ENCODE measurements around the gene SASH3.

The SASH3 gene

DNA sequence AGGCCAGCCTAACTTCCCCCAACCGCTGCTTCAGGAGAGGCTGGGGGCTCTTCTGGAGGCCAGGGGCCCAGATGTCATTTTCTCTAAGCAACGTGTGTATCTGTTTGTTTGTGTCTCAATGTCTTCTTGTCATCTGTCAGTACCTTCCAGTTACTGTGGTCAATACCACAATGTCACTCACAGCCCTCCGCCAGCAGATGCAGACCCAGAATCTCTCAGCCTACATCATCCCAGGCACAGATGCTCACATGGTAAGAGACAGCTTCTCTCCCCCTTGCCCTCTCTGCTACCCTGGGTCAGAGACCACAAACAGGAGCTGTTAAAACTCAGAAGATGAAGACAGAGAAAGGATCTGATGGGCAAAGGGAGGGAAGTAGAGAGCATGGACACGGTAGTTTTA is 35.9 kb upstream of the SASH3 start:
- H3K27ac ChIP-seq (ENCODE audit: insufficient read depth, low read length, poor library complexity, severe bottlenecking): no peak overlapping the region
- DNase-seq: no peak

DNA sequence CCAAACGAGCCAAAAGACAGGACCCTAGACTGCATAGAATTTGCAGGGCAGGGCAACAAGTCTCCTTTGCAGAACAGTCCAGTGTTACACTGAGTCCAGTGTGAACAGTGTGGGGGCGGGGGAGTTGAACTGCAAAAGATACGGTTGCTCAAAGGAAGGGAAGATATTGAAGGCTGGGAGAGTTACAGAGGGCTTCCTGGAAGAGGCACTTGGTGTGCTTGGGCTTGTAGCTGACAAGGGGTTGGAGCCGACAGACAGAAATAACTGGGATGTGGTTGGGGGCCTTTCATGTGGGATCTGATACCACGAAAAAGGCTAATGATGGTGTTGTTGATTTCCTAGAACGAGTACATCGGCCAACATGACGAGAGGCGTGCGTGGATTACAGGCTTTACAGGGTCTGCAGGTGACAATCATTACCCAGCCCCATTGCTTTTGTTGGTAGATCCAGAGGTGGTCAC is 34.9 kb upstream of the SASH3 start:
- Histone ChIP-seq H3K36me3 (ENCODE audit: control insufficient read depth, insufficient read depth, low read length) (no peaks in the 10 kb centered on the region), H3K27ac (ENCODE audit: insufficient read depth, low read length, poor library complexity, severe bottlenecking) (no peak overlapping the region), H3K4me1 (ENCODE audit: control insufficient read depth, insufficient read depth, low read length, poor library complexity, severe bottlenecking) (peaks cover 15% of the 10 kb centered on the region), H3K4me3 (ENCODE audit: insufficient read depth, low read depth, low read length, poor library complexity, severe bottlenecking) (no peak overlapping the region), H3K27me3 (replicated peaks; ENCODE audit: control insufficient read depth, insufficient read depth, low read length, poor library complexity, severe bottlenecking) (no peaks in the 10 kb centered on the region), H3K9me3 (ENCODE audit: control insufficient read depth, low read length) (no peaks in the 10 kb centered on the region)
- DNase-seq: no peak

More for the DNA sequence above, 35.9 kb upstream of the SASH3 start:
- no peak overlapping the region for H3K4me3 ChIP-seq (ENCODE audit: insufficient read depth, low read depth, low read length, poor library complexity, severe bottlenecking)
- no peaks in the 10 kb centered on the region for H3K9me3 ChIP-seq (ENCODE audit: control insufficient read depth, low read length)
- H3K4me1 ChIP-seq (ENCODE audit: control insufficient read depth, insufficient read depth, low read length, poor library complexity, severe bottlenecking): peaks cover 15% of the 10 kb centered on the region
- H3K27me3 ChIP-seq (replicated peaks; ENCODE audit: control insufficient read depth, insufficient read depth, low read length, poor library complexity, severe bottlenecking): no peaks in the 10 kb centered on the region
- no peaks in the 10 kb centered on the region for H3K36me3 ChIP-seq (ENCODE audit: control insufficient read depth, insufficient read depth, low read length)

DNA sequence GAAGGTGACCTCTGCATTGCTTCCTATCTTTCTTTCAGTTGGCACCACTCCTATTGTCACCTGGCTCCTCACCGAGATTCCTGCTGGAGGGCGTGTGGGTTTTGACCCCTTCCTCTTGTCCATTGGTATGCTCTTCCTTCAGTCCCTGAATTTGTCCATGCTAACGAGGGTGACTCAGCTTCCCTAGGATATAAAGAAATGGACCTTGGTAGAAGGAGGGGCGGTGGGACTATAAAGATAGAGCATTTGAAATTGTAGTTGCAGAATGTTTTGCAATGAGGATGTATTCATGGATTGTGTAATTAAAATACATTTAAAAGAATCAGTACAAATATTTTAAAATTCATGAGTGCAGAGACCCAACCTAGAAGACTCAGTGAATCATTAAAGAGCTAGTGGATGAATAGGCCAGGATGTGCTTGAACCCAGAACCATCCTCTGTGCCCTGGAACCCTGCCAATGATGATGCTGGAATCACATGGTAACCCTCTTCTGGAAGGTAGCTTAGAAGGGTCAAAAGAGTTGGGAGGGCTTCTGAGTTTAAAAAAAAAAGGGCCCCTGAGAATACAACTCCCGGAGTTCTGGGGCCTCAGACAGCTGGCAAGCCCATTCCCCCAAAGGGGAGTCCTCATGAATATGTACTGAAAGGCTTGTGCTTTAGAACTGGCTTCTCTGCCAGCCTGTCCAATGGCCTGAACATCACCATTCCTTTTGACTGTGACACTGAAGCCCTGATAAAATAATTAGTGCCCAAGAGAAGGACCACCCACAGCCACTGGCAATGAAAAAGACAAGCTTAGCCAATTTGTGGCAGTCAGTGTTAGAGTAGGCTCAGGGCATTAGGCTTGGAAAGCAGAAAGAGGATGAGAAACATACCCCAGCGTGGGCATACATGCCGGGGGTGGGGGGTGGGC is 32.9 kb upstream of the SASH3 start:
- Histone ChIP-seq H3K36me3 (ENCODE audit: control insufficient read depth, insufficient read depth, low read length) (no peaks in the 10 kb centered on the region), H3K9me3 (ENCODE audit: control insufficient read depth, low read length) (no peaks in the 10 kb centered on the region), H3K27me3 (replicated peaks; ENCODE audit: control insufficient read depth, insufficient read depth, low read length, poor library complexity, severe bottlenecking) (no peaks in the 10 kb centered on the region), H3K27ac (ENCODE audit: insufficient read depth, low read length, poor library complexity, severe bottlenecking) (no peak overlapping the region), H3K4me1 (ENCODE audit: control insufficient read depth, insufficient read depth, low read length, poor library complexity, severe bottlenecking) (peaks cover 15% of the 10 kb centered on the region), H3K4me3 (ENCODE audit: insufficient read depth, low read depth, low read length, poor library complexity, severe bottlenecking) (no peak overlapping the region)
- no peak for DNase-seq

DNA sequence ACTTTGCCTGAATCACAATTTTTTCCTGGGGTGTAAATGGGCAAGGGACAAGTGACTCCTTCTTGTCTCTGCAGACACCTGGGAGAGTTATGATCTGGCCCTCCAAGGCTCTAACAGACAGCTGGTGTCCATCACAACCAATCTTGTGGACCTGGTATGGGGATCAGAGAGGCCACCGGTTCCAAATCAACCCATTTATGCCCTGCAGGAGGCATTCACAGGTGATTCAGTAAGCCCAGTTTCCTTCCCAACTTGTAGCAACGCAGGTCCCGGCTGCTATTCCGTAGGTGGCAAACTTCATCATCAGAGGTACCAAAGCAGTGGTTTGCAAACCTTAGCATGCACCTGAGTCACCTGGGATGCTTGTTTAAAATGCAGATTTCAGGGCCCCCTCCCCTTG is 32.2 kb upstream of the SASH3 start:
- H3K9me3 ChIP-seq (ENCODE audit: control insufficient read depth, low read length): no peaks in the 10 kb centered on the region
- no peak overlapping the region for H3K27ac ChIP-seq (ENCODE audit: insufficient read depth, low read length, poor library complexity, severe bottlenecking)
- no peaks in the 10 kb centered on the region for H3K27me3 ChIP-seq (replicated peaks; ENCODE audit: control insufficient read depth, insufficient read depth, low read length, poor library complexity, severe bottlenecking)
- H3K4me1 ChIP-seq (ENCODE audit: control insufficient read depth, insufficient read depth, low read length, poor library complexity, severe bottlenecking): peaks cover 15% of the 10 kb centered on the region
- no peak overlapping the region for H3K4me3 ChIP-seq (ENCODE audit: insufficient read depth, low read depth, low read length, poor library complexity, severe bottlenecking)
- no peak for DNase-seq
- no peaks in the 10 kb centered on the region for H3K36me3 ChIP-seq (ENCODE audit: control insufficient read depth, insufficient read depth, low read length)

DNA sequence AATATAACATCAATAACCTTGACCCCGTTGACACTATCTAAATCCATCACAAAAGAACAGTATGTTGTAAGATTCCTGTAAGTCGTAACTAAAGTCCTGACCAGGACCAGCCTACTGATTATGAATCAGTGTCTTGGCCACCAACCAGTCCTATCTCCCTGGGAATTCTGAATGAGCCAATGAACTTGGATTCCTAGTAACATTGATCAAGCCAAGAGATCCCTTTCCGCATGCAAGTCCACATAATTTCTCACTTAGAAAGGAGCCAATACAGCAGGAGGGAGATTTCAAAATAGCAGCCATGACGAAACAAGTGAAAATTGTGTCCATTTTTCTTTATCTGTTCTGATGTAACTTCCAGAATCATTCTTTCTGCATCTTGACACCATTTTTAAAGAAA is 31.4 kb upstream of the SASH3 start:
- no peak overlapping the region for H3K4me3 ChIP-seq (ENCODE audit: insufficient read depth, low read depth, low read length, poor library complexity, severe bottlenecking)
- no peak overlapping the region for H3K27ac ChIP-seq (ENCODE audit: insufficient read depth, low read length, poor library complexity, severe bottlenecking)
- no peak for DNase-seq
- H3K4me1 ChIP-seq (ENCODE audit: control insufficient read depth, insufficient read depth, low read length, poor library complexity, severe bottlenecking): peaks cover 15% of the 10 kb centered on the region
- H3K36me3 ChIP-seq (ENCODE audit: control insufficient read depth, insufficient read depth, low read length): no peaks in the 10 kb centered on the region
- no peaks in the 10 kb centered on the region for H3K27me3 ChIP-seq (replicated peaks; ENCODE audit: control insufficient read depth, insufficient read depth, low read length, poor library complexity, severe bottlenecking)
- H3K9me3 ChIP-seq (ENCODE audit: control insufficient read depth, low read length): no peaks in the 10 kb centered on the region

DNA sequence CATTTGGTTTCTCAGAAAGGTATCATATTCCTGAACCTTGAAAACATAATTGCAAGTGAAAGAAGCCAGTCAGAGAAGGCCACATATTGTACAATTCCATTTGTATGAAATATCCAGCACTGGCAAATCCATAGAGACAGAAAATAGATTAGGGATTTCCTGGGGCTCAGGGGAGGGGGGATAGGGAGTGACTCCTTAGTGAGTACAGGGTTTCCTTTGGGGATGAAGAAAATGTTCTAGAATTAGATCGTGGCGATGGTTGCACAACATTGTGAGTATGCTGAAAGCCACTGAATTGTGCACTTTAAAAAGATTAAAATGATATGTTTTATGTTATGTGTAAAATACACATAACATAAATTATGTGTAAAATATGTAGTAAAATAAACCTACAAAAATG is 30.7 kb upstream of the SASH3 start:
- DNase-seq: no peak
- Histone ChIP-seq H3K27me3 (replicated peaks; ENCODE audit: control insufficient read depth, insufficient read depth, low read length, poor library complexity, severe bottlenecking) (no peaks in the 10 kb centered on the region), H3K27ac (ENCODE audit: insufficient read depth, low read length, poor library complexity, severe bottlenecking) (no peak overlapping the region), H3K36me3 (ENCODE audit: control insufficient read depth, insufficient read depth, low read length) (no peaks in the 10 kb centered on the region), H3K9me3 (ENCODE audit: control insufficient read depth, low read length) (no peaks in the 10 kb centered on the region), H3K4me1 (ENCODE audit: control insufficient read depth, insufficient read depth, low read length, poor library complexity, severe bottlenecking) (peaks cover 12% of the 10 kb centered on the region), H3K4me3 (ENCODE audit: insufficient read depth, low read depth, low read length, poor library complexity, severe bottlenecking) (no peak overlapping the region)

DNA sequence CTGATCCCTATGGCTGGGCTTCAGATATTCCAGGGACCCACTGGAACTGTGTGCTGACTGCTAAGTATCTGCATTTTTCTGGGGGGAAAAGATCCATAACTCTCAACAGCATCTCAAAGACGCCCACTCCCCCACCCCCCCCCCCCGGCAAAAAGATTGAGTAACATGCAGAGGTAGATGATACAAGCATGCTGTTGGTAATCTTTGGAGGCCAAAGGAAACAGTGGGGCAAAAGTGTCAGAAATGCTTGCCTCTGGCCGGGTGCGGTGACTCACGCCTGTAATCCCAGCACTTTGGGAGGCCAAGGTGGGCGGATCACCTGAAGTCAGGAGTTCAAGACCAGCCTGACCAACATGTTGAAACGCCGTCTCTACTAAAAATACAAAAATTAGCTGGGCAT is 28.8 kb upstream of the SASH3 start:
- DNase-seq: no peak
- Histone ChIP-seq H3K4me1 (ENCODE audit: control insufficient read depth, insufficient read depth, low read length, poor library complexity, severe bottlenecking) (peaks cover 8% of the 10 kb centered on the region), H3K36me3 (ENCODE audit: control insufficient read depth, insufficient read depth, low read length) (no peaks in the 10 kb centered on the region), H3K27me3 (replicated peaks; ENCODE audit: control insufficient read depth, insufficient read depth, low read length, poor library complexity, severe bottlenecking) (no peaks in the 10 kb centered on the region), H3K4me3 (ENCODE audit: insufficient read depth, low read depth, low read length, poor library complexity, severe bottlenecking) (no peak overlapping the region), H3K27ac (ENCODE audit: insufficient read depth, low read length, poor library complexity, severe bottlenecking) (no peak overlapping the region), H3K9me3 (ENCODE audit: control insufficient read depth, low read length) (no peaks in the 10 kb centered on the region)

DNA sequence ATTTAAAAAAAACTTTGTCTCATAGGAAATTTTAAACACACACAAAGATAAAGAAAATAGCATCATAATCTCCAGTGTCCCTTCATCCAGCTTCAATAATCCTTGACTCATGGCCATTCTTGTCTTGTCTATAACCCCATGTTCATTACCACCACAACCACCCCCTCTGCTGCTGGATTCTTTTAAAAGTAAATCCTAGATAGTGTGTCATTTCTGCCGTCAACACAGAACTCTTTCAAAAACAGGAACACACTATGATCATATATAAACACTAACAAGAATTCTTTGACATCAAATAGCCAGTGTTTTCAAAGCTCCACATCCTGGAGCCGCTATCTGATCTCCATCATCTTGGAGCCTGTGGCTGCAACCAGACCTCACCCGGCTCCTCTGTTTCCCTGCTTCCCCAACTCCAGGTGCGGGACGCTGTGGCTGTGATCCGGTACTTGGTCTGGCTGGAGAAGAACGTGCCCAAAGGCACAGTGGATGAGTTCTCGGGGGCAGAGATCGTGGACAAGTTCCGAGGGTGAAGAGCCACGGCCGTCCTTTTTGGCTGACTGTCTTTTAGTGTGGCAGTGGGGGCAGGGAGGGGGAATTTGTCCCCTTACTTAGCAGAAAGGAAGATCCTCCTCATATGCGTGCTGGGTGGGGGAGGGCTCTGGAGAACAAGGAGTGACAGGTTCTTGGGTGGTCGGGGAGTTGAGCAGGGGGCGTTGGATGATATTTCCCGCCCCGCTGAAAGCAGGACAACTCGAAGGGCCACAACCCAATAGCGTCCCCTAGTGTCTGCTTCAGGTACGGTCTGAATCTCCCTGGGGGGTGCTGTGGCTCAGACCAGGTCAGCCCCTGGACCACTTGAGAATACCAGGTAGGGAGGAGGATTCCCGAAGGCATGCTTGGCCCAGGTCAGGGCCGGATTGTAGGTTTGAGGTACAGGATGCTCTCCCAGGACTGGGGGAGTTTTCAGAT is 25.4 kb upstream of the SASH3 start:
- Histone ChIP-seq H3K4me1 (ENCODE audit: control insufficient read depth, insufficient read depth, low read length, poor library complexity, severe bottlenecking) (peaks cover 35% of the 10 kb centered on the region), H3K4me3 (ENCODE audit: insufficient read depth, low read depth, low read length, poor library complexity, severe bottlenecking) (no peak overlapping the region)

DNA sequence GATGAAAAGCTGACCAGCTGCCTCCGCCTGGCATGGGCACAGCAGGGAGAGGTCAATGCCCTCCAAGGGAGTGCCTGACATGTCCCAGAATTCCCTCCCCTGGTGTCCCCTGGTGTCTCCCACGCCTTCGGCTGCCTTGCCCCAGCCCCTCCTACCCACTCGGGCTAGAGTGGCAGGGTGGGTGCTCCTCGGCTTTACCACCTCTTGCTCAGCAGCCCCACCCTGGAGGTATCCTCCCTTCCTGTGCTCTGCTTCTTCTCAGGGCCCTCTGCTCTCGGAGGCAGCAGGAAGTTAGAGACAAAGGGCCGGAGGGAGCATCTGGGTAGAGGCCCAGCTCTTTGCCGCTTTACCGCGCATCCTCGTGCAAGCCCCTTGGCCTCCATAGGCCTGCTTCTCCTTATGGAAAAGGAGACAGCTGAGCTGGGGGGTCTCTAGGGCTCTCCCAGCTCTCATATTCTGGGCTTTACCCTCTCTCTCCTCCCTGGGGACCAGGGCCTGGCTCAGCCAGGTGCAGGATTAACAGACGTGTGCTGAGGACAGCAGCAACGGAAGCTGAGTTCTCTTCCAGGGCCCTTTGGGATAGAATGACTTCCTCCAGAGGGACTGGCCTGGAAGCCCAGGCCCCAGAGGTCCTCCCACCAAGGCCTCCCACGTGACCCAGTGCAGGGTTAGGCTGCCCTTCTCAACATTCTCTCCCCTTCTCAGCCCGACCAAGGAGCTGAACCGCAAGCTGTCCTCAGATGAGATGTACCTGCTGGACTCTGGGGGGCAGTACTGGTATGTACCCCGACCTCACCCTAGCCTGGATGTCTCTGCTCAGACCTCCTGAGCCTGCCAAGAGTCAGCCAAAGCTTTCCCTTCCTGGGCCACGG is 23.7 kb upstream of the SASH3 start:
- DNase-seq: no peak
- Histone ChIP-seq H3K9me3 (ENCODE audit: control insufficient read depth, low read length) (no peaks in the 10 kb centered on the region), H3K36me3 (ENCODE audit: control insufficient read depth, insufficient read depth, low read length) (no peaks in the 10 kb centered on the region), H3K27me3 (replicated peaks; ENCODE audit: control insufficient read depth, insufficient read depth, low read length, poor library complexity, severe bottlenecking) (no peaks in the 10 kb centered on the region), H3K4me3 (ENCODE audit: insufficient read depth, low read depth, low read length, poor library complexity, severe bottlenecking) (peak overlapping the region; percentile 22), H3K4me1 (ENCODE audit: control insufficient read depth, insufficient read depth, low read length, poor library complexity, severe bottlenecking) (peaks cover 52% of the 10 kb centered on the region), H3K27ac (ENCODE audit: insufficient read depth, low read length, poor library complexity, severe bottlenecking) (peak overlapping the region; percentile 53)

More for the DNA sequence above, 25.4 kb upstream of the SASH3 start:
- no peak for DNase-seq
- H3K27me3 ChIP-seq (replicated peaks; ENCODE audit: control insufficient read depth, insufficient read depth, low read length, poor library complexity, severe bottlenecking): no peaks in the 10 kb centered on the region
- no peak overlapping the region for H3K27ac ChIP-seq (ENCODE audit: insufficient read depth, low read length, poor library complexity, severe bottlenecking)
- no peaks in the 10 kb centered on the region for H3K36me3 ChIP-seq (ENCODE audit: control insufficient read depth, insufficient read depth, low read length)
- no peaks in the 10 kb centered on the region for H3K9me3 ChIP-seq (ENCODE audit: control insufficient read depth, low read length)
